ENCODE measurements around the gene EPHB3.
A peak's percentile ranks its signal among the peaks of the same experiment; 100 is the strongest.

Gene EPHB3

GRCh38 chr3:184596886-184597575 is 35.4 kb downstream of the EPHB3 start:
- no peaks in the 10 kb centered on the region for H3K9me3 ChIP-seq (ENCODE audit: control insufficient read depth in 5 of 5, low read length in 5 of 5)
- no peak overlapping the region for H3K4me3 ChIP-seq (ENCODE audit: low read depth in 1 of 5, low read length in 5 of 5)
- no peak overlapping the region for H3K27ac ChIP-seq (ENCODE audit: low read depth, low read length)
- peaks cover 0 to 9% (median 4%) of the 10 kb centered on the region in 5 donors for H3K27me3 ChIP-seq (ENCODE audit: control insufficient read depth in 5 of 5, insufficient read depth in 4 of 5, low read length in 5 of 5)
- no peak overlapping the region for H3K9ac ChIP-seq (ENCODE audit: low read length in 5 of 5)
- H3K4me1 ChIP-seq (ENCODE audit: control insufficient read depth in 5 of 5, insufficient read depth in 5 of 5, low read length in 5 of 5): peaks cover 4 to 20% (median 16%) of the 10 kb centered on the region in 5 donors
- no peaks in the 10 kb centered on the region for H3K36me3 ChIP-seq (ENCODE audit: control insufficient read depth in 5 of 5, insufficient read depth in 5 of 5, low read length in 5 of 5)

GRCh38 chr3:184597829-184598573 is 36.4 kb downstream of the EPHB3 start:
- peaks cover 0 to 20% (median 16%) of the 10 kb centered on the region in 5 donors for H3K4me1 ChIP-seq (ENCODE audit: control insufficient read depth in 5 of 5, insufficient read depth in 5 of 5, low read length in 5 of 5)

GRCh38 chr3:184598574-184598927 is 37.0 kb downstream of the EPHB3 start:
- H3K9ac ChIP-seq (ENCODE audit: low read length in 5 of 5): no peak overlapping the region
- H3K27ac ChIP-seq (ENCODE audit: low read depth, low read length): no peak overlapping the region
- H3K36me3 ChIP-seq (ENCODE audit: control insufficient read depth in 5 of 5, insufficient read depth in 5 of 5, low read length in 5 of 5): no peaks in the 10 kb centered on the region
- H3K4me3 ChIP-seq (ENCODE audit: low read depth in 1 of 5, low read length in 5 of 5): no peak overlapping the region
- no peaks in the 10 kb centered on the region for H3K9me3 ChIP-seq (ENCODE audit: control insufficient read depth in 5 of 5, low read length in 5 of 5)
- peaks cover 1 to 24% (median 13%) of the 10 kb centered on the region in 5 donors for H3K27me3 ChIP-seq (ENCODE audit: control insufficient read depth in 5 of 5, insufficient read depth in 4 of 5, low read length in 5 of 5)
- peaks cover 0 to 20% (median 14%) of the 10 kb centered on the region in 5 donors for H3K4me1 ChIP-seq (ENCODE audit: control insufficient read depth in 5 of 5, insufficient read depth in 5 of 5, low read length in 5 of 5)

More at GRCh38 chr3:184597829-184598573, 36.4 kb downstream of the EPHB3 start:
- Histone ChIP-seq H3K4me3 (ENCODE audit: low read depth in 1 of 5, low read length in 5 of 5) (no peak overlapping the region), H3K36me3 (ENCODE audit: control insufficient read depth in 5 of 5, insufficient read depth in 5 of 5, low read length in 5 of 5) (no peaks in the 10 kb centered on the region), H3K9ac (ENCODE audit: low read length in 5 of 5) (no peak overlapping the region), H3K27ac (ENCODE audit: low read depth, low read length) (no peak overlapping the region), H3K27me3 (ENCODE audit: control insufficient read depth in 5 of 5, insufficient read depth in 4 of 5, low read length in 5 of 5) (peaks cover 0 to 19% (median 11%) of the 10 kb centered on the region in 5 donors), H3K9me3 (ENCODE audit: control insufficient read depth in 5 of 5, low read length in 5 of 5) (no peaks in the 10 kb centered on the region)

- no peak overlapping the region for H3K4me3 ChIP-seq (ENCODE audit: low read depth in 1 of 5, low read length in 5 of 5)
- peaks cover 4 to 30% (median 19%) of the 10 kb centered on the region in 5 donors for H3K27me3 ChIP-seq (ENCODE audit: control insufficient read depth in 5 of 5, insufficient read depth in 4 of 5, low read length in 5 of 5)
- no peak overlapping the region for H3K27ac ChIP-seq (ENCODE audit: low read depth, low read length)
- peaks cover 0 to 22% (median 18%) of the 10 kb centered on the region in 5 donors for H3K4me1 ChIP-seq (ENCODE audit: control insufficient read depth in 5 of 5, insufficient read depth in 5 of 5, low read length in 5 of 5)
- no peaks in the 10 kb centered on the region for H3K36me3 ChIP-seq (ENCODE audit: control insufficient read depth in 5 of 5, insufficient read depth in 5 of 5, low read length in 5 of 5)
- no peaks in the 10 kb centered on the region for H3K9me3 ChIP-seq (ENCODE audit: control insufficient read depth in 5 of 5, low read length in 5 of 5)
- H3K9ac ChIP-seq (ENCODE audit: low read length in 5 of 5): no peak overlapping the region
These were observed 37.6 kb downstream of the EPHB3 start for GRCh38 chr3:184599143-184599542.

GRCh38 chr3:184600685-184601377 is 39.2 kb downstream of the EPHB3 start:
- Histone ChIP-seq H3K4me1 (ENCODE audit: control insufficient read depth in 5 of 5, insufficient read depth in 5 of 5, low read length in 5 of 5) (peaks cover 0 to 31% (median 25%) of the 10 kb centered on the region in 5 donors), H3K4me3 (ENCODE audit: low read depth in 1 of 5, low read length in 5 of 5) (no peak overlapping the region), H3K27me3 (ENCODE audit: control insufficient read depth in 5 of 5, insufficient read depth in 4 of 5, low read length in 5 of 5) (peaks cover 4 to 41% (median 25%) of the 10 kb centered on the region in 5 donors), H3K27ac (ENCODE audit: low read depth, low read length) (no peak overlapping the region), H3K9me3 (ENCODE audit: control insufficient read depth in 5 of 5, low read length in 5 of 5) (no peaks in the 10 kb centered on the region), H3K36me3 (ENCODE audit: control insufficient read depth in 5 of 5, insufficient read depth in 5 of 5, low read length in 5 of 5) (no peaks in the 10 kb centered on the region), H3K9ac (ENCODE audit: low read length in 5 of 5) (no peak overlapping the region)

- peaks cover 0 to 31% (median 25%) of the 10 kb centered on the region in 5 donors for H3K4me1 ChIP-seq (ENCODE audit: control insufficient read depth in 5 of 5, insufficient read depth in 5 of 5, low read length in 5 of 5)
- no peaks in the 10 kb centered on the region for H3K9me3 ChIP-seq (ENCODE audit: control insufficient read depth in 5 of 5, low read length in 5 of 5)
- peak overlapping the region in 1 of 5 donors; percentile 30 for H3K4me3 ChIP-seq (ENCODE audit: low read depth in 1 of 5, low read length in 5 of 5)
- no peak overlapping the region for H3K27ac ChIP-seq (ENCODE audit: low read depth, low read length)
- peaks cover 4 to 45% (median 29%) of the 10 kb centered on the region in 5 donors for H3K27me3 ChIP-seq (ENCODE audit: control insufficient read depth in 5 of 5, insufficient read depth in 4 of 5, low read length in 5 of 5)
- H3K36me3 ChIP-seq (ENCODE audit: control insufficient read depth in 5 of 5, insufficient read depth in 5 of 5, low read length in 5 of 5): no peaks in the 10 kb centered on the region
- H3K9ac ChIP-seq (ENCODE audit: low read length in 5 of 5): no peak overlapping the region
These were observed 40.2 kb downstream of the EPHB3 start for GRCh38 chr3:184601576-184602371.

GRCh38 chr3:184602372-184603150 is 41.0 kb downstream of the EPHB3 start:
- Histone ChIP-seq H3K4me3 (ENCODE audit: low read depth in 1 of 5, low read length in 5 of 5) (peak overlapping the region in 1 of 5 donors; percentile 30), H3K27ac (ENCODE audit: low read depth, low read length) (no peak overlapping the region), H3K9ac (ENCODE audit: low read length in 5 of 5) (peak overlapping the region in 1 of 5 donors; percentile 6), H3K27me3 (ENCODE audit: control insufficient read depth in 5 of 5, insufficient read depth in 4 of 5, low read length in 5 of 5) (peaks cover 4 to 45% (median 29%) of the 10 kb centered on the region in 5 donors), H3K9me3 (ENCODE audit: control insufficient read depth in 5 of 5, low read length in 5 of 5) (no peaks in the 10 kb centered on the region), H3K36me3 (ENCODE audit: control insufficient read depth in 5 of 5, insufficient read depth in 5 of 5, low read length in 5 of 5) (no peaks in the 10 kb centered on the region), H3K4me1 (ENCODE audit: control insufficient read depth in 5 of 5, insufficient read depth in 5 of 5, low read length in 5 of 5) (peaks cover 0 to 31% (median 25%) of the 10 kb centered on the region in 5 donors)

GRCh38 chr3:184603151-184604030 is 41.8 kb downstream of the EPHB3 start:
- H3K9ac ChIP-seq (ENCODE audit: low read length in 5 of 5): peak overlapping the region in 1 of 5 donors; percentile 6
- H3K9me3 ChIP-seq (ENCODE audit: control insufficient read depth in 5 of 5, low read length in 5 of 5): no peaks in the 10 kb centered on the region
- H3K4me1 ChIP-seq (ENCODE audit: control insufficient read depth in 5 of 5, insufficient read depth in 5 of 5, low read length in 5 of 5): peaks cover 0 to 31% (median 25%) of the 10 kb centered on the region in 5 donors
- no peak overlapping the region for H3K27ac ChIP-seq (ENCODE audit: low read depth, low read length)
- peak overlapping the region in 3 of 5 donors; percentile 38 to 53 (median 42) for H3K4me3 ChIP-seq (ENCODE audit: low read depth in 1 of 5, low read length in 5 of 5)
- H3K27me3 ChIP-seq (ENCODE audit: control insufficient read depth in 5 of 5, insufficient read depth in 4 of 5, low read length in 5 of 5): peaks cover 4 to 45% (median 29%) of the 10 kb centered on the region in 5 donors
- H3K36me3 ChIP-seq (ENCODE audit: control insufficient read depth in 5 of 5, insufficient read depth in 5 of 5, low read length in 5 of 5): no peaks in the 10 kb centered on the region
